SH-SY5Y (cell line): ENCODE measurements around the gene GREM1.

Experiments used
- GATA2 ChIP-seq: IDR thresholded peaks from 2 replicates; pipeline ENCODE4 v1.6.1; 2011; ENCODE audit warnings: mild to moderate bottlenecking, low read depth, low read length
- GATA3 ChIP-seq: IDR thresholded peaks from 2 replicates; pipeline ENCODE4 v1.6.1; 2011; ENCODE audit warnings: low read depth, mild to moderate bottlenecking, low read length, moderate library complexity

DNA sequence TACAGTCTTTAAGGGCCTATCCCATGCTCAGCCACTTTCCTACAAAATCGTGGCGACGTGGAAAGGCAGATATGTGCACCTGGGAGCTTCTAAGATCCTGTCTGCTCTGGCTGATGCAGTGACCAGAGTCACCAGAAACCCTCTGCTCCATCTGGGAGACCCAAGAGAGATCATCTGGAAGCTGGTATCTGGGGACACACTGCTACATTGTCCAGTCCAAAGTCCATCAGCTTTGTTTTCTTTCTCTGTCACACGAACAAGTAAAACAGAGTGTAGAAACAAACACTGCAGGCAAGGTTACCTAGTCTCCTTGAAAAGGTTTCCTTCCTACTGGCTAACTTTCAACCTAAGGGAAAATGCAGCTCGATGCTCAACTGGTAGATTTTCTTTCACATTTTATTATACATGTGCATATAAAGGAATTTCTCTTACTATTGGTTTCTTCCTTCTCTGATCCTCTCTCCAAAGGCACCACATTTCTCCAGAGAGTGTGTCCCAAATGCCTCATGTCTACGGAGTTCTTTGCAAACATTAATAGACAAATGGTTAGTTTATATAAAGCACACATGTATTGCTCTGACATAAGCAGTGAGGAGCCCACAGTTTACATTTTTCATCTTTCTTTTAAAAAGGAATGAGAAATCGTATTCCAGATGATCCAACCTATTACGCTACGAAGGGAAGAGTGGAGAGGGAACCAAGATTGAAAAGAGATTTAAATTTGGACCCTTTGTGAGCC, 8.3 kb upstream of the GREM1 start:
- TF ChIP-seq GATA2, result no peak
- no peak for TF ChIP-seq GATA3
